H4 (cell line): ENCODE results near the gene ALDH1B1. TPM values are rescaled to one million over a fixed set of nuclear protein-coding genes. Genes with fewer than 3 reads are reported as not detected.

Source experiments
- DNase-seq: peaks from one replicate; pipeline ENCODE4 v3.0.0-alpha.2; 2015; ENCODE audit warnings: low spot score
- total RNA-seq: library from RNA; depleted of rRNA; stranded (reverse); fragments of >200 nt; shearing (Covaris generic); gene quantifications from 2 replicates; pipeline ENCODE4 v1.2.3, GENCODE V29; 2014; rRNA removed

Gene ALDH1B1
- 19.5 and 29.5 TPM in 2 replicates for total RNA-seq

GRCh38 chr9:38392235-38393127 lies at the start of gene ALDH1B1:
Gene ALDH1B1, plus strand, starts transcription at chr9:38392702. Its CDS starts 3,047 bp downstream, at chr9:38395749.
- DNase-seq: peak; percentile 77

GRCh38 chr9:38343037-38343436 lies 49.5 kb upstream of the ALDH1B1 start:
- no peak for DNase-seq

GRCh38 chr9:38343552-38343951 lies 49.0 kb upstream of the ALDH1B1 start:
- DNase-seq: no peak

GRCh38 chr9:38344566-38345324 lies 47.8 kb upstream of the ALDH1B1 start:
- no peak for DNase-seq

GRCh38 chr9:38345851-38346755 lies 46.4 kb upstream of the ALDH1B1 start:
- DNase-seq: no peak

GRCh38 chr9:38346811-38347210 lies 45.7 kb upstream of the ALDH1B1 start:
- DNase-seq: no peak

- DNase-seq: no peak
These were observed 45.2 kb upstream of the ALDH1B1 start for GRCh38 chr9:38347271-38347671.

- no peak for DNase-seq
These were observed 44.6 kb upstream of the ALDH1B1 start for GRCh38 chr9:38347946-38348345.

GRCh38 chr9:38350529-38350928 lies 42.0 kb upstream of the ALDH1B1 start:
- DNase-seq: no peak

GRCh38 chr9:38352530-38353328 lies 39.8 kb upstream of the ALDH1B1 start:
- DNase-seq: no peak

GRCh38 chr9:38355115-38355514 lies 37.4 kb upstream of the ALDH1B1 start:
- DNase-seq: no peak

GRCh38 chr9:38355517-38356120 lies 36.9 kb upstream of the ALDH1B1 start:
- no peak for DNase-seq

GRCh38 chr9:38356851-38357250 lies 35.7 kb upstream of the ALDH1B1 start:
- DNase-seq: no peak

GRCh38 chr9:38357350-38358114 lies 35.0 kb upstream of the ALDH1B1 start:
- no peak for DNase-seq

- peak; percentile 50 for DNase-seq
These were observed 33.9 kb upstream of the ALDH1B1 start for GRCh38 chr9:38358390-38359296.

- no peak for DNase-seq
These were observed 33.2 kb upstream of the ALDH1B1 start for GRCh38 chr9:38359297-38359653.

- DNase-seq: no peak
These were observed 32.7 kb upstream of the ALDH1B1 start for GRCh38 chr9:38359689-38360385.

- DNase-seq: no peak
These were observed 31.5 kb upstream of the ALDH1B1 start for GRCh38 chr9:38360839-38361472.
